HFFc6 (cell line): ENCODE data around the gene RAB20. TPM values are rescaled to one million over a fixed set of nuclear protein-coding genes. Genes with fewer than 3 reads are reported as not detected.

ENCODE experiments used
- DNase-seq: peaks from one replicate; pipeline ENCODE4 v3.0.0-alpha.2; 2018
- H3K27ac Mint-ChIP-seq: 2 replicates; pipeline ENCODE4 v1.8.0; 2020; ENCODE audit warnings: mild to moderate bottlenecking, mixed read lengths
- H3K27me3 Mint-ChIP-seq: 2 replicates; pipeline ENCODE4 v1.8.0; 2021; ENCODE audit warnings: mild to moderate bottlenecking, moderate library complexity, mixed read lengths; ENCODE audit not compliant: insufficient read depth
- H3K36me3 Mint-ChIP-seq: 2 replicates; pipeline ENCODE4 v1.8.0; 2021; ENCODE audit warnings: low read depth, mixed read lengths
- H3K4me1 Mint-ChIP-seq: 2 replicates; pipeline ENCODE4 v1.8.0; 2020; ENCODE audit warnings: low read depth, mixed read lengths
- H3K4me3 Mint-ChIP-seq: 2 replicates; pipeline ENCODE4 v1.8.0; 2020; ENCODE audit warnings: mild to moderate bottlenecking, moderate library complexity, mixed read lengths
- H3K9me3 Mint-ChIP-seq: 2 replicates; pipeline ENCODE4 v1.8.0; 2020; ENCODE audit warnings: mild to moderate bottlenecking, mixed read lengths
- CTCF ChIP-seq: fragments of 200-600 bp; sonication (generic); IDR thresholded peaks from 2 replicates; pipeline ENCODE4 v1.5.0; 2021; ENCODE audit warnings: antibody characterized with exemption, mild to moderate bottlenecking
- total RNA-seq, 6 experiments: library from RNA; stranded (reverse); fragmentation: NEBNext Ultra II Directional; extraction: Animal tissue kit (Norgen Biotek cat#: 25700); gene quantifications; 2 replicates in 1 of 6; 3 replicates in 5 of 6; pipeline ENCODE4 v1.2.3, GENCODE V29; 2021

Gene RAB20
- total RNA-seq, 6 experiments from 2014 or later, result 0.40 to 1.0 (median 0.74) TPM

- Mint-ChIP-seq H3K27me3 (peaks cover 2% of the 10 kb centered on the region; the same call in 1 of the 2 replicates), H3K27ac (no peak overlapping the region), H3K9me3 (no peaks in the 10 kb centered on the region), H3K4me3 (no peak overlapping the region), H3K4me1 (peaks cover 12% of the 10 kb centered on the region; the same call in 1 of the 2 replicates), H3K36me3 (peaks cover 17% of the 10 kb centered on the region)
- no peak for DNase-seq
- no peak for TF ChIP-seq CTCF
Measured at GRCh38 chr13:110506859-110507566, 54.5 kb downstream of the RAB20 start.

- peaks cover 12% of the 10 kb centered on the region; the same call in 1 of the 2 replicates for H3K4me1 Mint-ChIP-seq
- no peak overlapping the region for H3K4me3 Mint-ChIP-seq
- DNase-seq, result no peak
- peaks cover 23% of the 10 kb centered on the region for H3K36me3 Mint-ChIP-seq
- H3K27ac Mint-ChIP-seq, result no peak overlapping the region
- H3K9me3 Mint-ChIP-seq, result no peaks in the 10 kb centered on the region
- no peak for TF ChIP-seq CTCF
- H3K27me3 Mint-ChIP-seq, result peaks cover 2% of the 10 kb centered on the region; the same call in 1 of the 2 replicates
Measured at GRCh38 chr13:110506396-110506795, 55.1 kb downstream of the RAB20 start.

- H3K27ac Mint-ChIP-seq, result no peak overlapping the region
- H3K4me1 Mint-ChIP-seq, result peaks cover 16% of the 10 kb centered on the region
- no peak overlapping the region for H3K4me3 Mint-ChIP-seq
- H3K27me3 Mint-ChIP-seq, result peaks cover 2% of the 10 kb centered on the region
- peaks cover 4% of the 10 kb centered on the region; the same call in 1 of the 2 replicates for H3K9me3 Mint-ChIP-seq
- TF ChIP-seq CTCF, result no peak
- no peak for DNase-seq
- peaks cover 29% of the 10 kb centered on the region for H3K36me3 Mint-ChIP-seq
Measured at GRCh38 chr13:110505594-110505993, 55.9 kb downstream of the RAB20 start.

DNA sequence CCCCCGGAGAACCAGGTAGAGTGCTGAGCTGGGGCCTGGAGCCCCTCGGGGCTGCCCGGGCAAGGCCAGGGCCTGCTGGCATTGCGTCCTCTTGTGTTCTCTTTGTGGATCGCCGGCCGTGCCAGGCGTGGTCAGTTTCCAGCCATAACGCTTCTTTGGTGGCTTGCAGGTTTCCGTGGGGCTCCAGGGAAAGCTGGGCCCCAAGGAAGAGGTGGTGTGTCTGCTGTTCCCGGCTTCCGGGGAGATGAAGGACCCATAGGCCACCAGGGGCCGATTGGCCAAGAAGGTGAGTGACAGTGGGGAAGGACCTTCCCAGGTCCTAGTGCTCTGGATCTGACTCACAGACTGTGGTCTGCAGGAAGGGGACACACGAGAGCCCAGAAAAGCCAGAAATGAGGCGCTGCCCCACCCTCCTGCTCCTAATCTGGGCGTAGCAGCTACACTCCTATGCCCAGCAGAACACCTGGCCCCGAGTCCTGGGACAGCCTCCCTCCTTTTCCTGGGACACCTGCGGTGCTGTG lies 57.5 kb downstream of the RAB20 start:
- Mint-ChIP-seq H3K9me3 (peaks cover 4% of the 10 kb centered on the region; the same call in 1 of the 2 replicates), H3K4me3 (no peak overlapping the region), H3K27me3 (peaks cover 2% of the 10 kb centered on the region), H3K36me3 (peaks cover 35% of the 10 kb centered on the region), H3K4me1 (peaks cover 20% of the 10 kb centered on the region), H3K27ac (no peak overlapping the region)
- no peak for DNase-seq
- TF ChIP-seq CTCF, result no peak

GRCh38 chr13:110503037-110503901 lies 58.3 kb downstream of the RAB20 start:
- DNase-seq, result no peak
- Mint-ChIP-seq H3K27ac (peak overlapping the region; percentile 51), H3K36me3 (peaks cover 41% of the 10 kb centered on the region), H3K4me1 (peaks cover 28% of the 10 kb centered on the region), H3K27me3 (peaks cover 2% of the 10 kb centered on the region), H3K4me3 (no peak overlapping the region), H3K9me3 (peaks cover 4% of the 10 kb centered on the region; the same call in 1 of the 2 replicates)
- TF ChIP-seq CTCF, result no peak
